Peyer's patch (tissue), 4 donors: ENCODE data around the gene SORCS1. TPM values are rescaled to one million over a fixed set of nuclear protein-coding genes. Genes with fewer than 3 reads are reported as not detected.

Experiments
- DNase-seq, 3 donors: peaks; one replicate each; pipeline ENCODE4 v3.0.0-alpha.2; 2017 to 2019
- H3K27ac ChIP-seq, 4 donors: fragments of 200-600 bp; sonication (generic); one replicate each; pipeline ENCODE4 v1.5.1; 2016 to 2019
- H3K27me3 ChIP-seq, 2 donors: fragments of 200-600 bp; sonication (generic); one replicate each; pipeline ENCODE4 v1.5.1; 2019
- H3K36me3 ChIP-seq, 3 donors: fragments of 200-600 bp; sonication (generic); one replicate each; pipeline ENCODE4 v1.5.1; 2016 to 2019
- H3K4me1 ChIP-seq, 4 donors: fragments of 200-600 bp; sonication (generic); one replicate each; pipeline ENCODE4 v1.5.1; 2016 to 2019
- H3K4me3 ChIP-seq, 4 donors: fragments of 200-600 bp; sonication (generic); 1 replicate in 3 of 4; 2 replicates in 1 of 4; pipeline ENCODE4 v1.5.1; 2016 to 2019; ENCODE audit warnings: mild to moderate bottlenecking in 1 of 4
- H3K9me3 ChIP-seq, 4 donors: fragments of 200-600 bp; sonication (generic); one replicate each; pipeline ENCODE4 v1.5.1; 2016 to 2019; ENCODE audit warnings: mild to moderate bottlenecking in 1 of 4
- POLR2A ChIP-seq, 2 donors: fragments of 450-650 bp; IDR thresholded peaks; one replicate each; pipeline ENCODE4 v1.5.1; 2017; ENCODE audit warnings: antibody characterized with exemption in 2 of 2, mild to moderate bottlenecking in 2 of 2, moderate library complexity in 2 of 2
- total RNA-seq, 4 donors: library from RNA; depleted of rRNA; stranded (reverse); fragments of >200 nt; gene quantifications; one replicate each; pipeline ENCODE4 v1.1.0, GENCODE V29; 2016
- TF ChIP-seq, protein P1 (sequence below), 6 experiments: fragments of 450-650 bp in 4 of 6; fragments of 200-600 bp in 2 of 6; sonication (generic) in 1 of 6; IDR thresholded peaks; one replicate each; pipeline ENCODE4 v1.5.1; 2017 to 2019; ENCODE audit warnings: antibody characterized with exemption in 6 of 6, mild to moderate bottlenecking in 3 of 6, moderate library complexity in 1 of 6

The SORCS1 gene
- total RNA-seq, 4 donors from 2014 or later: 0.53 to 5.9 (median 2.4) TPM

- DNase-seq: no peak
- no peak overlapping the region for H3K27ac ChIP-seq
- H3K4me1 ChIP-seq: no peaks in the 10 kb centered on the region
- no peaks in the 10 kb centered on the region for H3K27me3 ChIP-seq
- H3K4me3 ChIP-seq: no peak overlapping the region
- no peaks in the 10 kb centered on the region for H3K9me3 ChIP-seq
- H3K36me3 ChIP-seq: no peaks in the 10 kb centered on the region
- TF ChIP-seq POLR2A (IDR thresholded peaks at IDR 0.05): no peak
- TF ChIP-seq, protein P1, sequence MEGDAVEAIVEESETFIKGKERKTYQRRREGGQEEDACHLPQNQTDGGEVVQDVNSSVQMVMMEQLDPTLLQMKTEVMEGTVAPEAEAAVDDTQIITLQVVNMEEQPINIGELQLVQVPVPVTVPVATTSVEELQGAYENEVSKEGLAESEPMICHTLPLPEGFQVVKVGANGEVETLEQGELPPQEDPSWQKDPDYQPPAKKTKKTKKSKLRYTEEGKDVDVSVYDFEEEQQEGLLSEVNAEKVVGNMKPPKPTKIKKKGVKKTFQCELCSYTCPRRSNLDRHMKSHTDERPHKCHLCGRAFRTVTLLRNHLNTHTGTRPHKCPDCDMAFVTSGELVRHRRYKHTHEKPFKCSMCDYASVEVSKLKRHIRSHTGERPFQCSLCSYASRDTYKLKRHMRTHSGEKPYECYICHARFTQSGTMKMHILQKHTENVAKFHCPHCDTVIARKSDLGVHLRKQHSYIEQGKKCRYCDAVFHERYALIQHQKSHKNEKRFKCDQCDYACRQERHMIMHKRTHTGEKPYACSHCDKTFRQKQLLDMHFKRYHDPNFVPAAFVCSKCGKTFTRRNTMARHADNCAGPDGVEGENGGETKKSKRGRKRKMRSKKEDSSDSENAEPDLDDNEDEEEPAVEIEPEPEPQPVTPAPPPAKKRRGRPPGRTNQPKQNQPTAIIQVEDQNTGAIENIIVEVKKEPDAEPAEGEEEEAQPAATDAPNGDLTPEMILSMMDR (IDR thresholded peaks at IDR 0.05): no peak
Measured at GRCh38 chr10:106573106-106573505, 591.4 kb downstream of the SORCS1 start.

- Histone ChIP-seq H3K4me1 (no peaks in the 10 kb centered on the region), H3K4me3 (no peak overlapping the region), H3K9me3 (no peaks in the 10 kb centered on the region), H3K27me3 (no peaks in the 10 kb centered on the region), H3K36me3 (no peaks in the 10 kb centered on the region), H3K27ac (no peak overlapping the region)
- TF ChIP-seq, protein P1 (IDR thresholded peaks at IDR 0.05): peak in 3 of 6 experiments; percentile 23 to 45 (median 43)
- TF ChIP-seq POLR2A (IDR thresholded peaks at IDR 0.05): no peak
- no peak for DNase-seq
Measured at GRCh38 chr10:106571192-106571946, 593.1 kb downstream of the SORCS1 start.

DNA sequence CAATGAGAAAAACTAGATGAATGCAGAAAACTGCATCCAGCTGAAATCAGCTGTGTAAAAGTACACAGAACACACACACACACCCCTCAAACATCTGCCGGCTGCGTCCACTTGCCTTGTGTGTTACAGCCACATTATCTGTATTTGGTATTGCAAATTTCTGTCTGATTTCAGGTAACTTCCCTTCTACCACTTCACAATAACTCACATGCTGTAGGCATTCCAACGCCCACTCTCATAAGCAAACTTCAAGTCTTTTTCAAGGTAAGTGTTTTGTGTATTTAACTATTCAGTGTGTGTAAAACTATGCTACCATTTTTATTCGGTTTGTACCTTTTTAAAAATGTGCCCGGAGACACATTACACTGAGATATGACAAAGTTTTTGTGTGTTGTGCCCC is 594.2 kb downstream of the SORCS1 start:
- Histone ChIP-seq H3K36me3 (no peaks in the 10 kb centered on the region), H3K4me3 (no peak overlapping the region), H3K27ac (no peak overlapping the region), H3K9me3 (no peaks in the 10 kb centered on the region), H3K27me3 (no peaks in the 10 kb centered on the region), H3K4me1 (no peaks in the 10 kb centered on the region)
- TF ChIP-seq, protein P1 (IDR thresholded peaks at IDR 0.05): no peak
- no peak for TF ChIP-seq POLR2A (IDR thresholded peaks at IDR 0.05)
- DNase-seq: no peak

GRCh38 chr10:106567629-106568028 is 596.9 kb downstream of the SORCS1 start:
- no peaks in the 10 kb centered on the region for H3K4me1 ChIP-seq
- no peak for DNase-seq
- no peaks in the 10 kb centered on the region for H3K36me3 ChIP-seq
- H3K4me3 ChIP-seq: no peak overlapping the region
- no peaks in the 10 kb centered on the region for H3K27me3 ChIP-seq
- H3K9me3 ChIP-seq: no peaks in the 10 kb centered on the region
- TF ChIP-seq POLR2A (IDR thresholded peaks at IDR 0.05): no peak
- TF ChIP-seq, protein P1 (IDR thresholded peaks at IDR 0.05): no peak
- H3K27ac ChIP-seq: no peak overlapping the region

DNA sequence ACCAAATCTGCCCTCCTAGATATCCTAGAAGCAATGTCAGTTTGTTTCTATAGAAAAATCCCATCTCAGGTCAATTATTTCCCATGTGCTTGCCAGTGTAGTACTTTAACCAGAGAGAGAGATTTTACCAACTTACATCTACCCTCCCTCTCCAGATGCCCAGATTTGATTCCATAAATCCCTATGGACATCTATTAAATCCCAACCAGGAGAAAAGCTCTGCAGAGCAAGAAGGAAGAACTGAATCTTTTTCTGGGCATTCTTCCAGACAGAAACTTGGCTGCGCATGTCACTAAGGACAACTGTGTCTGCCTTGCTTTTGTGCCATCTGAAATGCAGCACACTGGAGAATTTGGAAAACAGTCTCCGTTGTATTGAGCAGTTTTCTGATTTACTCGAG is 597.6 kb downstream of the SORCS1 start:
- Histone ChIP-seq H3K4me1 (no peaks in the 10 kb centered on the region), H3K27ac (no peak overlapping the region), H3K36me3 (no peaks in the 10 kb centered on the region), H3K9me3 (no peaks in the 10 kb centered on the region), H3K27me3 (no peaks in the 10 kb centered on the region), H3K4me3 (no peak overlapping the region)
- no peak for DNase-seq
- TF ChIP-seq, protein P1 (IDR thresholded peaks at IDR 0.05): no peak
- no peak for TF ChIP-seq POLR2A (IDR thresholded peaks at IDR 0.05)
